Transverse colon (tissue), 4 donors: ENCODE results near the gene KCTD15. TPM values are rescaled to one million over a fixed set of nuclear protein-coding genes. Genes with fewer than 3 reads are reported as not detected.

Experiments
- DNase-seq: peaks from one replicate; pipeline ENCODE4 v3.0.0-alpha.2; 2019
- H3K27ac ChIP-seq, 4 donors: fragments of 200-600 bp; sonication (generic); 2 replicates each; pipeline ENCODE4 v1.5.1; 2016 to 2018; ENCODE audit warnings: inconsistent platforms in 4 of 4
- H3K27me3 ChIP-seq: fragments of 200-600 bp; sonication (generic); 2 replicates; pipeline ENCODE4 v1.5.1; 2017; ENCODE audit warnings: inconsistent platforms
- H3K36me3 ChIP-seq, 4 donors: fragments of 200-600 bp; sonication (generic); 2 replicates each; pipeline ENCODE4 v1.5.1; 2017 to 2019; ENCODE audit warnings: inconsistent platforms in 4 of 4
- H3K4me1 ChIP-seq, 4 donors: fragments of 200-600 bp; sonication (generic); 2 replicates each; pipeline ENCODE4 v1.5.1; 2017 to 2020; ENCODE audit warnings: inconsistent platforms in 4 of 4
- H3K4me3 ChIP-seq, 4 donors: fragments of 200-600 bp; sonication (generic); 1 replicate in 1 of 4; 2 replicates in 3 of 4; pipeline versions ENCODE4 v1.5.1 to v1.6.1; 2017 to 2019; ENCODE audit warnings: inconsistent platforms in 4 of 4
- H3K9me3 ChIP-seq, 2 donors: fragments of 200-600 bp; sonication (generic); 2 replicates each; pipeline ENCODE4 v1.5.1; 2017 to 2019; ENCODE audit warnings: inconsistent platforms in 2 of 2
- CTCF ChIP-seq, 5 experiments: fragments of 200-600 bp in 3 of 5; fragments of 450-650 bp in 2 of 5; sonication (generic) in 3 of 5; IDR thresholded peaks; 1 replicate in 2 of 5; 2 replicates in 3 of 5; pipeline ENCODE4 v1.5.1; 2016 to 2017; ENCODE audit warnings: antibody characterized with exemption in 5 of 5, inconsistent platforms in 3 of 5, mild to moderate bottlenecking in 2 of 5, moderate library complexity in 1 of 5
- EP300 ChIP-seq: sonication (generic); formaldehyde crosslinking; IDR thresholded peaks from one replicate; pipeline ENCODE4 v1.6.1; 2017; ENCODE audit warnings: antibody characterized with exemption, low read depth
- POLR2A ChIP-seq: fragments of 450-650 bp; IDR thresholded peaks from one replicate; pipeline ENCODE4 v1.6.1; 2016; ENCODE audit warnings: antibody characterized with exemption, mild to moderate bottlenecking, moderate library complexity
- POLR2AphosphoS5 ChIP-seq, 3 donors: sonication (generic); formaldehyde crosslinking; IDR thresholded peaks; one replicate each; pipeline ENCODE4 v1.6.1; 2016; ENCODE audit warnings: antibody characterized with exemption in 3 of 3
- WGBS, 2 donors: methylation state at CpG; one replicate each; pipeline ENCODE4 v1.1.5; 2018; ENCODE audit warnings: low coverage in 1 of 2; 5-methylcytosine and 5-hydroxymethylcytosine counted together
- in situ Hi-C, 4 donors: fragments of 200-750 bp; cut with MboI; loops; one replicate each; pipeline versions ENCODE4 v1.15.0 to v1.15.1; 2017; ENCODE audit warnings: low sequenced_read_pairs in 3 of 4, low pct_ligation_motif_present in 1 of 4, low pct_unique_long_range_greater_than_20kb in 1 of 4
- intact Hi-C: fragments of 100-400 bp; cut with DNase I; formaldehyde crosslinking; loops from one replicate; pipeline ENCODE4 v1.15.1; 2023; ENCODE audit warnings: low total_unique reads
- total RNA-seq, 4 donors: library from RNA; depleted of rRNA; stranded (reverse); fragments of >200 nt; gene quantifications; one replicate each; pipeline ENCODE4 v1.1.0, GENCODE V29; 2016

Gene KCTD15
- total RNA-seq, 4 donors from 2014 or later: 28.5 to 158 (median 39.2) TPM

- Histone ChIP-seq H3K27ac (no peak overlapping the region), H3K27me3 (no peaks in the 10 kb centered on the region), H3K4me1 (no peaks in the 10 kb centered on the region), H3K36me3 (no peaks in the 10 kb centered on the region), H3K4me3 (no peak overlapping the region), H3K9me3 (no peaks in the 10 kb centered on the region)
- in situ Hi-C loops: no loop called here
- WGBS, 2 donors: 62% methylated on average over 7 of the region's 7 CpGs; no CpG with 5 or more reads in 1 of the 2 donors
- intact Hi-C loops: no loop called here
- no peak for TF ChIP-seq POLR2AphosphoS5 (IDR thresholded peaks at IDR 0.05)
- TF ChIP-seq CTCF (IDR thresholded peaks at IDR 0.05): no peak
- TF ChIP-seq POLR2A: no peak
- no peak for DNase-seq
These were observed 36.0 kb downstream of the KCTD15 start for GRCh38 chr19:33832633-33833032.

GRCh38 chr19:33840382-33840781 lies 43.7 kb downstream of the KCTD15 start:
- Histone ChIP-seq H3K4me3 (no peak overlapping the region), H3K36me3 (no peaks in the 10 kb centered on the region), H3K4me1 (no peaks in the 10 kb centered on the region), H3K27ac (no peak overlapping the region), H3K27me3 (peaks cover 5% of the 10 kb centered on the region), H3K9me3 (no peaks in the 10 kb centered on the region)
- in situ Hi-C loops (no loop called here), intact Hi-C loops (no loop called here)
- TF ChIP-seq CTCF (IDR thresholded peaks at IDR 0.05): no peak
- no peak for TF ChIP-seq POLR2A
- TF ChIP-seq EP300: no peak
- no peak for TF ChIP-seq POLR2AphosphoS5 (IDR thresholded peaks at IDR 0.05)
- no peak for DNase-seq
- 43 to 64% methylated on average over 1 to 4 of the region's 4 CpGs for WGBS, 2 donors

GRCh38 chr19:33840783-33841182 lies 44.1 kb downstream of the KCTD15 start:
- no peaks in the 10 kb centered on the region for H3K4me1 ChIP-seq
- in situ Hi-C loops (no loop called here), intact Hi-C loops (no loop called here)
- DNase-seq: no peak
- H3K27ac ChIP-seq: no peak overlapping the region
- H3K36me3 ChIP-seq: no peaks in the 10 kb centered on the region
- TF ChIP-seq EP300 (no peak), POLR2A (no peak), POLR2AphosphoS5 (IDR thresholded peaks at IDR 0.05) (no peak), CTCF (IDR thresholded peaks at IDR 0.05) (no peak)
- no peak overlapping the region for H3K4me3 ChIP-seq
- 50 to 85% methylated on average over 1 to 4 of the region's 4 CpGs for WGBS, 2 donors
- peaks cover 8% of the 10 kb centered on the region for H3K27me3 ChIP-seq
- H3K9me3 ChIP-seq: no peaks in the 10 kb centered on the region

- Histone ChIP-seq H3K9me3 (no peaks in the 10 kb centered on the region), H3K27ac (no peak overlapping the region), H3K4me1 (no peaks in the 10 kb centered on the region), H3K4me3 (no peak overlapping the region), H3K36me3 (no peaks in the 10 kb centered on the region), H3K27me3 (peaks cover 8% of the 10 kb centered on the region)
- in situ Hi-C loops (no loop called here), intact Hi-C loops (no loop called here)
- TF ChIP-seq POLR2A: no peak
- no peak for TF ChIP-seq CTCF (IDR thresholded peaks at IDR 0.05)
- no peak for TF ChIP-seq EP300
- TF ChIP-seq POLR2AphosphoS5 (IDR thresholded peaks at IDR 0.05): no peak
- DNase-seq: no peak
- 81 to 100% methylated on average over 1 to 5 of the region's 5 CpGs for WGBS, 2 donors
These were observed 45.0 kb downstream of the KCTD15 start for GRCh38 chr19:33841685-33842084.
